Measurements from ENCODE around the gene SAP30L.

Gene SAP30L

DNA sequence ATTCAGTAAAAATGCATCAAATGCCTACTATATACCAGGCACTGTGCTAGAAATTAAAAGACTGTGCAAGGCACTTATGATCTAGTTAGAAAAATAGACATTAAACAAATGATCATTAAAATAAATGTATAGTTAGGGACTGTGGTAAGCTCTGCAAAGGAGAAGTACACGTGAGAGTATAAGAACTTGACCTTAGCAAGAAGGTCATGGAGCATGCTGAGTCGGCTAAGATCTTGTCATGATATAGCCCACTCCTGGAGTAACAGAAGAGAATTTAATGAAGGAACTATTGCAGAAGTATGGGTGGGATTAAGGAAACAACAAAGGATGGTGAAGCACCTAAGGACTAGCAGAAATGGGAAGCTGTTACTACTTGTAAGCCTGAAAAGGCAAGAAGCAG, 23.5 kb upstream of the SAP30L start:
- no peak for DNase-seq

DNA sequence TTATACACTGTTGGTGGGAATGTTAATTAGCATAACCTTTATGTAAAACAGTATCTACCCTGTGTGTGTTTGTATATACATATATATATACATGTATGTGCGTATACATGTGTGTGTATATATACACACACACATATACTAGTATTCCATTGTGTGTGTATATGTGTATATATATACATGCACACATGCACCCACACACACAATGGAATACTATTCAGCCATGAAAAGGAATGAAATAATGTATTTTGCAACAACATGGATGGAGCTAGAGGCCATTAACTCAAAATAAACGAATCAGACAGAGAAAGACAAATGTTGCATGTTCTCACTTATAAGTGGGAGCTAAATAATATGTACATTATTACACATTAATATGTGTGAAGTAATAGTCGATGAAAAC, 17.6 kb upstream of the SAP30L start:
- DNase-seq = no peak

DNA sequence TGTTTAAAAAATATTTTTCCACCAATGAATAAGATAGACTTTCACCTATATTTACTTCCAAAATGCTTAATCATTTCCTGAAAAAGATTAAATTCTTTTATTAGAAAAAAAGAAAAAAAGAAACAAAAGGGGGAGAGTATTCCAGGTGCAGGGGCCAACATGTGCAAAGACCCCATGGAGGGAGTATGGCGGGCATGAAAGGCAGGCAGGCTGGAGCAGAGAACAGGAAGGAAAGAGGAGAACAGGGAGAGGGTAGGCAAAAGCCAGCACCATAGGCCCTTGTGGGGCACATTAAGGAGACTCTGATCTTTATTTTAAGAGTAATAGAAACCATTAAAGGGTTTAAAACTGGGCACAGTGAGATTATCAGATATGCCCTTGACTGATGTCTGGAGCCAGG, 16.5 kb upstream of the SAP30L start:
- DNase-seq = no peak

DNA sequence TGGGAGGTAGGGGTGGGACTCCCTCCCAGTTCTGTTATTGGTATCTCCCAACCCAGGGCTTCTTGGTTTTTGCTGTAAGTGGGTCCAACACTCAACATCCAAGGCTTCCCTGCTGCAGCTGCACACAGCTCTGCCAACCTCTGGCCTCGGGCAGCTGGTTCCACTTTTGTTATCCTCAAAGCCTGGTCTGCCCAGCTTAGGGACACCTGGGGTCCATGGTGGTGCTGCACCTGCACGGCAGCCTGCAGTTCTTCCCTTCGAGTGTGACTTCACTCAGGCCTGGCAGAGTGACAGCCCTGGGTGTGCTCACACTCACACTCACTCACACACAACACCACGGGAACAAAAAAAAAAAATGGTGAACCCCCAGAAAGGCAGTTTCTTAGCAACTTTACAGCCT, 15.3 kb upstream of the SAP30L start:
- DNase-seq = no peak

DNA sequence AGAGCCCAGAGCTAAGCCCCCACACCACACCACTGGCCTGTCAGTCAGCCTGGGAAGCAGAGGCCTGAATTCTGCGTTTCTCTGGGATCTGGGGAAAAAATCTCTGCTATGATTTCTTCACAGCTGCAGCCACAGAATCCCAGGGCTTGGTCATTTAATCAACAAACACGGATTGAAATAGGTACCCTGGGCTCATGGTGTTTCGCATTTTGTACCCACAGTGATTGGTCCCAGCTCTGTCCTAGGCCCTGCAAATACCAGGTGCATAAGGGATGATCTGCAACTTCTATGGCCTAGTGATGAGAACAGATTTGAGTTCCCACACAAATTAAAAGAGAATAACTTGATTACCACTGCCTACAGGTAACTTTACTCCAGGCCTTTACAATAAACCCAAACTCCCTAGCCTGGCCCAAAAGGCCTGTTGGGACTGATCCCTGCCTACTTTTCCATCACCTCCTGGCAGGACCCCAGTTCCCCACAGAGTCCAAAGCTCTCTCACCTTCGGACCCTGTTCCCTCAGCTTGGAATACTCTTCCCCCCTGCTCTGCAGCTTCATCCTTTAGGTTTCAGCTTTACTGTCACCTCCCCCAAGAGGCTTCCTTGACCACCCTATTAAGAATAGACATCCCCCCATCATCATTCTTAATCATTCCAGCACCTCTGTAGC, 14.7 kb upstream of the SAP30L start:
- DNase-seq = no peak

DNA sequence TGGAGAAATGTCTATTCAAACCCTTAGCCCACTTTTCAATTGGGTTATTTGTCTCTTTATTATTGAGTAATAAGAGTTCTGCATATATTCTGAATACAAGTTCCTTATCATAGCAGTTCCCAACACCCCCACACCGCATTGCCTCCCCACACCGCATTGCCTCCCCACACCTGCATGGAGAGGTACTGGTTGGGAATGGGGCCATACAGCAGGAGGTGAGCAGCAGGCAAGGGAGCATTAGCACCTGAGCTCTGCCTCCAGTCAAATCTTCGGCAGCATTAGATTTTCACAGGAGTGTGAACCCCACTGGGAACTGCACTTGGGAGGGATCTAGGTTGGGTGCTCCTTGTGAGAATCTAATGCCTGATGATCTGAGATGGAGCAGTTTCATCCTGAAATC, 10.6 kb upstream of the SAP30L start:
- DNase-seq = no peak

DNA sequence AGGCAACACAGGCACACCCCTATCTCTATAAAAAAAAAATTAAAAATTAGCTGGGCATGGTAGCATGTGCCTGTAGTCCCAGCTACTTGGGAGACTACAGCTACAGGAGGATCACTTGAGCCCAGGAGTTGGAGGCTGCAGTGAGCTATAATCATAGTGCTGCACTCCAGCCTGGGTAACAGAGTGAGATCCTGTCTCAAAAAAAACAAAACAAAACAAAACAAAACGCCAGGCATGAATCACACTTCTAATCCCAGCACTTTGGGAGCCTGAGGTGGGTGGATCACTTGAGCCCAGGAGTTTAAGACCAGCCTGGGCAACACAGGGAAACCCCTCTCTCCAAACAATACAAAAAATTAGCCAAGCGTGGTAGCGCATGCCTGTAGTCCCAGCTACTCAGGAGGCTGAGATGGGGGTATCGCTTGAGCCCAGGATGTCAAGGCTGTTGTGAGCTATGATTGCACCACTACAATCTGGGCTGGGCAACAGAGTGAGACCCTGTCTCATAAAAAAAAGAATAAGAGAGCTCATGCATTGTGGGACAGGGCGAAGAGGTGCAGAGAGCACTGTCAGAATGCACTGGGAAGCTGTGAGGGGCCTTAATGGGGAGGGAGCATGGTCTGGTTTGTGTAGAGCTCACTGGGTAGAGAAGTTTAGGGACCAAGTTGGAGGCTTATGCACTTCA, 8.4 kb upstream of the SAP30L start:
- no peak for DNase-seq

DNA sequence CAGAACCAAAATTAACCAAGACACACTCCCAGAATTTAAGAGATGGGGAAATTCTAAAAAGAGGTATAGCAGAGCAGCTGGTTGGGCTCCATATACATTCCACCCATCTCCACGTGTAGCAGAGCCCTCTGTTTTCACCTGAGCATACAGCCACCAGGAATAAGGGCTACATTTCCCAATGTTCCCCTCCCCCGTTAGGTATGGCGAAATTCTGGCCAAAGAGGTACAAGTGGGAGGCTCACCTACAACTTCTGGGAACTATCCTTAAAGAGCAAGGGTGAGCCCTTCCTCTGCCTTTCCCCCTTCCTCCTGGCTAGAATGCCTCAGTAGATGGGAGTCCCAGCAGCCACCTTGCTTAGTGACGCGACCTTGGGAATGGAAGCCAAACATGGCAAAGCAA, 5.3 kb upstream of the SAP30L start:
- no peak for DNase-seq

DNA sequence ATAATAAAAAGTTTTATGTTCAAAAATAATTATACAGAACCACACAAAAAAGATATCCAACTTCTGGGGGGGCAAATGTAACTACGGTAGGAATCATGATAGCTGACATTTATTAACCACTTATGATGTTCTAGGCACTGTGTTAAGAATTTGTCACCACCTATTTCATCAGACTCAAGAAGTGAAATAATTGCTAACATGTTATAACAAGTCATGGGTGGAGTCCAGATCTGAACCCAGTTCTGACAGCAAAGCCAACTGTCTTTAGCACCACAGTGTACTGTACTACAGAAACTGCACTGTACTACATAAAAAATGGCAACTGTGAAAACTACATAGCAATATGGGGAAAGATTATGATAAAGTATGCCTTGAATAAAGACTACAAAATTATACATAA, 3.0 kb upstream of the SAP30L start:
- no peak for DNase-seq

DNA sequence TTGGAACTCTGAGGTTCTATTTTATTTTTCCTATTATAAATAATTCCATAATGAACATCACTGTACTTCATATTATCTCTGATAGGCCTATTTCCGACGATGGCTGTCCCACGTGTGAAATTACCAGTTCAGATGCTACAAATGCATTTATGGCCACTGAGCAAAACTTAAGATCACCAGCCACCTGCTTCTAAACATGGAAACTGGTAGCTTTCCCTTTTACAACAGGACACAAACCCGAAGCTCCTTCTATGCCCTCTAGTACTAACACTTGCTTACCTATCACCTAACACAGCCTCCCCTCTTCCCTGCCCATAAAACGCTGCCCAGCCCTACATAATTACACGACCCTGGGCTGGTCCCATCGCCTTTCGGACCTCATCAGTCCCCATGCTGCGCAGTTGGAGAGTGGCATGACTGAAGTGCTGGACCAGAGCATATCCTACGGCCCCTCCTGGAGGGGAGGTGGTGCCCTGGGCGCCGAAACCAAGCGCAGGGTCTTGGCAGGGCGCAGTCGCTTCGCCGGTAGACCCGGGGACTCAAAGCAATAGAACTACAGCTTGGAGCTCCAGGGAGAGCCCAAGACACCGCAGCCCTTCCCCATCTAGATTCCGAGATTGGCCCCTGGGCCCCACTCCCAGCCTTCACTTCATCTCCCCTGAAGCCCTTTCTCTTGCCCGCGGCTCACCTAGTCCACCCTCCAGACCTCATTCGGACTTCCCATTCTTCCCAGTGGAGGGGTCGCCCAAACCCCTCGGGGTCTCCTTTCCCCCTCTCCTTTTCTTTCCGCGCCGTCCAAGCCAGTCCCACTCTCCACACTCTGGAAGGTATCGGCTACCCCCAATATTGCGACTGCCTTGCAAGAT, 1.0 kb upstream of the SAP30L start:
- peak; percentile 13 for DNase-seq

DNA sequence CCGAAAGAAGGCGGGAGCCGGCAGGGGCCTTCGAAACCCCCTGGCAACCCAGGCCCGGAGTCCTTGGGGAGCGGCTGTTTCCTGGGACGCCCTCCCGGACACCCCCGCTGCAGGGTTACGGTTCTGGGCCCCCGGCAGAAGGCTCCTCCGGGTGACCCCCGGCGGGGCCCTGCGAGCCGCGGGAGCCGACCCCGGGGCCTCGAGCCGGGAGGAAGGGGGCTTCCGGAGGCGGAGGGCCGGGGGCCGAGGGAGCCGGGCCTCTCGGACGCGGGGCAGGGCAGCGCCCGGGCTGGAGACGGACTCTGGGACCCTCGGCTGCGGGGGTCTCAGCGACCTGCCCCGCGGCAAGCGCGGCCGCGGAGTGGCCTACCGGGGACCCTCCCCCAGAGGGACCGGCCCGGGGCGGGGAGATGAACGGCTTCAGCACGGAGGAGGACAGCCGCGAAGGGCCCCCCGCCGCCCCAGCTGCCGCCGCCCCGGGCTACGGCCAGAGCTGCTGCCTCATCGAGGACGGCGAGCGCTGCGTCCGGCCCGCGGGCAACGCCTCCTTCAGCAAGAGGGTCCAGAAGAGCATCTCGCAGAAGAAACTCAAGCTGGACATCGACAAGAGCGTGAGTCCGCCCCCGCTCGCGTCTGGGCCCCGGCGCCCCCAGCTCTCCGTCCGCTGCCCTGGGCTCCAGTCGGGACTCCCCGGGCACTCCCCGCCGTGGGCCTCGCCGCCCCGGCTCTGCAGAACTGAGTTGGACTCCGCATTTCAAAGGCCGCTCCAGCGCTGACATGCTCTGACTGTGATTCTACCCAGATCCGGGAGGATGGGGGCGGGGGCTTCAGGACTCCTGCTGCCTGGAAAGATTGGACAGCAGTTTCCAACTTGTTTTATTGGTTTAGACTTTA, 645 bp downstream of the SAP30L start:
- peak; percentile 40 for DNase-seq

DNA sequence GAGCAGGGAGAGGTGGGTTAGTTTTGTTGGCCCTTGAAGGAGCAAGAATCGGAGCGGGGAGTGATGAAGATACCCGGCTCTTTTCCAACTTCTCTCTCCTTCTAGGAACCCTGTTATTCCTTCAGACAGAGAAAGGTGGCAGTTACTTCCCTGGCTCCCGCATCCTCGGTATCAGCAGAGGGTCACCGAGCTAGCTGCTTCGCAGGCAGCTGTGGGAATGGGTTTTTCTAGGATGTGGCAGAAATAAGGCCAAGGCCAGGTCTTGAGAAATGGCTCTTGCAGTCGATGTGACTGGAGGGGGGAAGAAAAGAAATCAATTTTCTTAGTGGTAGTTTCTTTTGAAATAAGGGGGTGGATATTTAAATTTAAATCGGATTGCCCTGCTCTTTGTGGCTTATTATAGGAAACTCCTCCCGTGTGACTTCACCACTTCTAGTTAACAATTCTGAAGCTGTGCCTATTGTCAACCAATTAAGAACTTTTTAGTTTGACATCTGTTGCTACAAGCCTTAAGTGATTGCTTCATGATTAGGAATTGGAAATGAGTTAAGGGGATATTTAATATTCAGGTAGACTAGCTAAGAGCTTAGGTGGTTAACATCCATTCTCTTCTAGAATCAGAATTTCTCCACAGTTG, 1.4 kb downstream of the SAP30L start:
- DNase-seq = no peak

DNA sequence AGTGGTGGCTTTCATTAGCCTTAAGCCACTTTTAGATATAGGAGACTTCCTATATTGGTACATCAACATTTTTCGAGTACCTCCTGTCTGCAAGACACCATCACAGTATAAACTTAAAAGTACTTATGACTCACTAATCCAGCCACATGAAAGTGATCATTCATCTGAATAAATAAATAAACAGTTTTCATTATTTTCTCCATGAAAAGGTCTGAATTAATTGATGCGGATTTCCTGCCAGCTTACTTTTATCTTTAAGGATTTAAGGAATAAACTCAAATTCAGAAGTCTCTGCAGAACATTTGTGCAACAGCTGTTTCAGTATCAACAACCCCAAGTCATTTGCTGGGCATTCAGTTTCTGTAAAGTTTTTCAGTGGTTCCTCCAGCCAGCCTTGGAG, 4.0 kb downstream of the SAP30L start:
- DNase-seq = no peak

DNA sequence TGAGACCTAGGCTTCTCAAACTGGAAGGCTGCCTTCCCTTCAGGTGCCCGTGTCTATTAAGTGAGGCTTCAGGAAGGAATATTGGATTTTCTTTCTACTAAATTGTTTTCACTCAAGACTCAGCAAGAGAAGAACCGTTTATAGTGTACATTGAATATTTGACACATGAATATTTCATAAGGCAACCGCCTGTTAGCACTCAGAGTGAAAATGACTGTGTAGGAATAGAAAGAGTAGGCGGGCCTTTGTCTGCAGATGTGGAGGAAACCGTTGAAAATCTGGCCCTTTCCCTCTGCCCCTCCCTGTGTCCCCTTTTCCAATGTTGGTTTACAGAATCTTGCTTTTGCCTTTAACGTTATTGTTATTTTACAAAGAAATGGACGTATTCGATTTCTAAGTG, 6.2 kb downstream of the SAP30L start:
- DNase-seq = no peak

DNA sequence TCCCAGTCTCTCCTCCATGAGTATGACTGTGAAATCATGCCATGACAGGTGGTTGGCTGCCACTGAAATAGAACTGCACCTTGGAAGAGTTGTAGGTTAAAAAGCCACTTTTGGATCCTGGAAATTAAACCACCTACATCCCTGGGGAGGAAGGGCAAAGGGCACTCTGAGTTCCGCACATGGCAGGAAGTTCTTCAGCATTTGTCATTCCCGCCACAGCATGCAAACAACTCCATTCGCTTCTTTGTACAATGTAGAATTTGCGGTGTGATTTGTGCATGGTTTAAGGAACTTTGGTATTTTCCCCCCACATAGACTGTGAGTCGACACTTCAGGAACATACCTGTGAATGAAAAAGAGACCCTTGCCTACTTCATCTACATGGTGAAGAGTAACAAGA, 9.8 kb downstream of the SAP30L start:
- DNase-seq = no peak

DNA sequence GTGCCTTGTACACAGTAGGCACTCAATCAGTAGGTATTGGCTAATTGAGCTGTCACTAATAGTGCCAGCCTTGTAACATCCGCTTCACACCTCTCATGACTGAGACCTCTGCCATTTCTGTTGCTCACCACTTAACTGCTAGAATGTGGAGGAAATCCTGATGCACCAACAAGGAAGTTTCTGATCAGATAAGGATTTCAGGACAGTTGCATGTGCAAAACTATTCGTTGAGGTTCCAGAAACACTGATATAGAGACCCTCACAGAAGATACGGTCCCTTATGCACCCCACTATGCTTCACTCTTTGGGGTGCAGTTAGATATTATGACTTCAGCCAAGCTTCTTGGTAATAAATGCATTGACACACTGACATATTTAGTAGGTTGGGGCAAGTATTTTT, 10.7 kb downstream of the SAP30L start:
- DNase-seq = no peak

DNA sequence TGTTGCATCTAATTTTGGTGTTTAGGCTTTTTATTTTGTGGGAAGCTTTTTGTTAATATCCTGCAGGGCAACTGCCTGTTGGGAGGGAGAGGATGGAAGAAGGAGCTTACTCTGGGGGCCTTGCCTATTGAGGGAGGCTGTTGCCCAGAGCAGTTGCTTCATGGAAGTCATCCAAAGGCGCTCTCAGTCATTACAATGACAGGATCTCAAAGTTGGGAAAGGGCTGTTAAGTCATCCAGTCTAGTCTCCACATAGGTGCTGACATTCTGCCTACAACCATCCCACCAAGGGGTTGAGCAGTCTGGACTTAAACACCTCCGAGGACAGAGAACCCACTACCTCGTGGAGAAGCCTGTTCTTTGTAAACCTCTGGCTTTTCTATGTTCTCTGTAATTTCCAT, 13.2 kb downstream of the SAP30L start:
- no peak for DNase-seq

DNA sequence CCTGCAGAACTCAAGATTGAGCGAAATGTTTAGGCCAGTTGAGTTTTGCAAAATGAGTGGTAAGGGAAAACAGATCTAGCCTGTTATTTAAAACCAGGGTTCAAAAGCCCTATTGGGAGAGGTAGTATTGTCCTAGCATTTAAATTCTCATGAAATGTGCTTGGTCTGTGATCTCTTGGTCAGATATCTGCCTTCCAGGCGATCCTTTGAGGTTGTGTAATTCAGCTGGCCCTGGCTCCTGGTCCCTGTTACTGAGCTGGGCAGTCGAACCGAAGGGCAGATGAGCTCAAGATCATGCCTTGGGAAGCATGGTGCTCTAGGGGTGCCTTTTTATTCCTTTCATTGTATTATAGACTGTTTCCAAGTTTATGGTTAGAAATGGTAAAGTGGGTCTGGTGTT, 14.4 kb downstream of the SAP30L start:
- DNase-seq = no peak

DNA sequence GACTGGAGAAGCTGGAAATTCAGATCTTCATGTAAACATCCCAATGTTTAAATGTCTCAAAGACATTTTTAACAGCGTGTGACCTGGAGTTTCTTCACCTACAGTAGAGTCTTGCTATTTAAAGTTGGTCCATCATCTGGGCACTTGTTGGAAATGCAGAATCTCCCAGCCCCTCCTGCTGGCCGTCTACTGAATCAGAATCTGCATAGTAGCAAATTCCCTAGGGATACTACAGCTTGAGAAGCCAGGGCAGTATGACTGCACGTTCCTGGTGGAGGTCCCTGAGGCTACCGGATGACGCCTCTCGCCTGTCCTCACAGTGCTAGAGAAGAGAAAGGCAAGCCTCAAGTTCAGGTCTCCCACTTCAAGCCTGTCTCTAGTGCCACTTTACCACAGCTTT, 15.7 kb downstream of the SAP30L start:
- no peak for DNase-seq

DNA sequence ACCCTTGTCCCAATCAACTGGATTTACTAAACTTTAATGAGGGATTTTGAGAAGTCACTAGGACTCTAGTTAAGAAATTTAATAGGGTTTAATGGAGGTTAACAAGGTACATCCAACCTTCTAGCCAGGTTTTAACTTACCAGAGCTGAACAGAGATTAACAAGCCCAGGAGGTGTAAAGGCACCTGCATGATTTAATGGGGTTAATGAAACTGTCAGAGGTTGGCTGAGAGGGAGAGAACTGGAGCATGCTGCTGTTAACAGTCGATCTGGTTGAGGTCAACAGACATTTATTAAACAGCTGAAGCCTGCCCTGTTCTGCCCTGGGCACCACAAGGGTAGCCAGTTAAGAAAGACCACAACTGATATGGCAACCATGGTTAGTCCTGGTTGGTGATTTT, 18.6 kb downstream of the SAP30L start:
- DNase-seq = no peak

DNA sequence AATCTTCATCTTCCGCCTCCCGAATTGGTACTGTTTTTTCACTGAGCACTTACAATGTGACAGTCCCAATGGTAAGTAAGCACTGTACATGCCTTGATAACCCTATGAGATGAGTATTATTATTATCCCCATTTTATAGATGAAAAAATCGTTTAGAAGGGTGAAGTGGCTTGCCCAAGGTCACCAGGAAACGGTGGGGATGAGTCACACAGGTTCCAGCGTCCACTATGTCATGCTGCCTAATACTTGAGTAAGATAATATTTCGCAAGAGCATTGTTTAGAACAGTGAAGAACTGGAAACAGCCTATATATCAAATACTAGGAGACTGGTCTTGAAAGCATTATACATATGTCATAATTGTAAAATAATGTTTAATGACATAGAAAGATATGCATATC, 19.4 kb downstream of the SAP30L start:
- no peak for DNase-seq

DNA sequence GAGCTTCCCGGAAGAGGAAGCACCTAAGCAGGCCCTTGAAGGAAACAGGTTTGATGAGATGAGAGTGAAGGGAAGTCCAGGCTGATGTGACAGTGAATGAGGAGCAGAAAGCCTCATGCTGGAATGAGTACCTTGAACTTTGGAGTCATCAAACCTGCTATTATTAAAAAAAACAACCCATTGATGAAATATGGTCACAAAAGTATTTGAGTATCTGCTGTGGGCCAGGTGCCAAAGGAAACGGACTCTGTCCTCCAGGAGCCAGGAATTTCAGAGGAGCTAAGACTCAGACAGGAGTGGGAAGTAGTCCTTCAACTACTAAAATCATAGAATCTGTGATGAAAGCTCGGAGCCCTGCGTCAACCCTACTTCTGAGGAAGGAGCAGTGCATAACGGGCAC, 20.4 kb downstream of the SAP30L start:
- no peak for DNase-seq

DNA sequence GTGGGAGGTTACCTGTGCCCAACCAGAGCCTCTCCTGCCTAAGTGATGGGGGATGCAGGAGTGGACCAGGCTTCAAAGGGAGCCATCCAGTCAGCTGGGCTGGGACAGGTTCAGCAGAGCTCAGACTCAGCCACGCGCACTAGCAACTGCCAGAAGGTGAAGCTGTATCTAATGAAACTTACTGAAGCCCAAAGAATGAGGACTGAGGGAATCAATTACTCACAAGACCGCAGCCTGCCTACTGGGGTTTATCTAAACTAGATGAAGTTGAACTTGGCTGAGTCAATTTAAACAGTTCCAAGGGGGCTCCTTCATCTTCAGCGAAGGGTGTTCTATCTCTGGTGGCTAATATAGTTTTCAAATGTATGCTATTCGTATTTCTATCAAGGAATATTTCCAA, 20.9 kb downstream of the SAP30L start:
- no peak for DNase-seq

All from stimulated activated CD4-positive, alpha-beta T cell treated with anti-CD3 and anti-CD28 coated beads, Interleukin-4, amount 100 ng/mL, for 1 hour (primary cell).